Smooth muscle cell of bladder (primary cell): Measurements from ENCODE around the gene HDDC2. TPM values are rescaled to one million over a fixed set of nuclear protein-coding genes. Genes with fewer than 3 reads are reported as not detected.

Source experiments
- total RNA-seq: library from RNA; depleted of rRNA; stranded (reverse); fragments of >200 nt; gene quantifications from 2 replicates; pipeline ENCODE4 v1.2.3, GENCODE V29; 2014

The HDDC2 gene
- total RNA-seq: 67.3 and 77.3 TPM in 2 replicates

GRCh38 chr6:125301435-125302391, at the start of gene HDDC2:
TSS of gene HDDC2 (minus strand) at chr6:125301967. CDS start at chr6:125301932, 35 bp downstream.

Other genes with a start within 250 kb of the HDDC2 start
- 9.7 and 31.2 TPM in 2 replicates for gene TPD52L1, start 148.2 kb downstream of the HDDC2 start, total RNA-seq